K562 (cell line): ENCODE measurements around the gene UBA1. TPM values are rescaled to one million over a fixed set of nuclear protein-coding genes. Genes with fewer than 3 reads are reported as not detected.
A peak's percentile ranks its signal among the peaks of the same experiment; 100 is the strongest.

Experiments used
- CHAMP1 ChIP-seq: fragments of 450-650 bp; IDR thresholded peaks from 2 replicates; pipeline ENCODE4 v1.6.1; 2016; ENCODE audit warnings: mild to moderate bottlenecking
- DACH1 ChIP-seq: fragments of 450-650 bp; IDR thresholded peaks from 2 replicates; pipeline ENCODE4 v1.6.1; 2018; ENCODE audit not compliant: partially characterized antibody
- DIDO1 ChIP-seq: fragments of 450-650 bp; IDR thresholded peaks from 2 replicates; pipeline ENCODE4 v1.6.1; 2016; ENCODE audit warnings: low read depth, missing biosample characterization, missing genetic modification characterization
- EWSR1 ChIP-seq: fragments of 450-650 bp; IDR thresholded peaks from 2 replicates; pipeline ENCODE4 v1.6.1; 2018; ENCODE audit warnings: borderline replicate concordance, mild to moderate bottlenecking, low read depth, moderate library complexity; ENCODE audit not compliant: partially characterized antibody
- KDM2B ChIP-seq: fragments of 250-450 bp; sonication (Bioruptor Pico); IDR thresholded peaks from 2 replicates; pipeline ENCODE4 v1.8.0; 2021; ENCODE audit warnings: mild to moderate bottlenecking, moderate library complexity
- MTF1 ChIP-seq: fragments of 250-450 bp; sonication (Bioruptor Pico); IDR thresholded peaks from 2 replicates; pipeline ENCODE4 v1.9.0; 2021; ENCODE audit warnings: moderate library complexity, mild to moderate bottlenecking, inconsistent platforms, borderline replicate concordance
- MYBL2 ChIP-seq, 2 experiments: fragments of 450-650 bp in 1 of 2; sonication (generic) in 1 of 2; formaldehyde crosslinking in 1 of 2; IDR thresholded peaks; 2 replicates each; pipeline versions ENCODE4 v1.6.1 to v1.8.1; 2017 to 2022; ENCODE audit warnings: borderline replicate concordance in 1 of 2, inconsistent platforms in 1 of 2, low read depth in 1 of 2, mild to moderate bottlenecking in 1 of 2, missing genetic modification reagents in 1 of 2, moderate library complexity in 1 of 2
- NEUROD1 ChIP-seq: fragments of 150-350 bp; IDR thresholded peaks from 2 replicates; pipeline ENCODE4 v1.6.1; 2014; ENCODE audit warnings: borderline replicate concordance, low read length, low read depth; ENCODE audit not compliant: partially characterized antibody
- OTX1 ChIP-seq: fragments of 450-650 bp; formaldehyde crosslinking; IDR thresholded peaks from 2 replicates; pipeline ENCODE4 v1.4.0; 2022; ENCODE audit warnings: mild to moderate bottlenecking
- POLR2H ChIP-seq: IDR thresholded peaks from 2 replicates; pipeline ENCODE4 v1.6.1; 2016; ENCODE audit warnings: missing genetic modification characterization, low read depth, mild to moderate bottlenecking, control low read depth, missing compliant biosample characterization, moderate library complexity
- RBFOX2 ChIP-seq: fragments of 200-400 bp; formaldehyde crosslinking; IDR thresholded peaks from 2 replicates; pipeline ENCODE4 v1.6.1; 2017; ENCODE audit warnings: low read depth, mild to moderate bottlenecking, low read length, moderate library complexity
- XRCC4 ChIP-seq: IDR thresholded peaks from one replicate; pipeline ENCODE4 v1.6.1; 2011; ENCODE audit not compliant: insufficient read depth, insufficient read length; ENCODE audit errors: extremely low read depth
- ZBTB43 ChIP-seq: sonication (generic); formaldehyde crosslinking; IDR thresholded peaks from 2 replicates; pipeline ENCODE4 v1.8.0; 2023; ENCODE audit warnings: mild to moderate bottlenecking, missing genetic modification reagents
- ZNF75A ChIP-seq: fragments of 450-650 bp; formaldehyde crosslinking; IDR thresholded peaks from 2 replicates; pipeline ENCODE4 v1.4.0; 2020; ENCODE audit warnings: mild to moderate bottlenecking
- polyA plus RNA-seq, 8 experiments: library from polyadenylated mRNA; depleted of rRNA in 4 of 8; stranded (reverse) in 5 of 8; unstranded in 3 of 8; fragments of >200 nt; fragmentation: Nextera tagmentation in 2 of 8; fragmentation: Illumina TruSeq in 1 of 8; extraction: Ambion mirVana in 2 of 8; extraction: Trizol in 1 of 8; gene quantifications; 2 replicates each; pipeline versions ENCODE4 v1.2.1 to v1.2.3, GENCODE V29; 2011 to 2014; ENCODE audit warnings: inconsistent platforms in 1 of 8, missing spikeins in 1 of 8
- total RNA-seq, 7 experiments: library from RNA; depleted of rRNA in 6 of 7; stranded (reverse); fragments of >200 nt in 6 of 7; fragmentation: Illumina TruSeq in 2 of 7; extraction: Trizol in 2 of 7; gene quantifications; 2 replicates each; pipeline versions ENCODE4 v1.2.1 to v1.2.3, GENCODE V29; 2011 to 2021; ENCODE audit warnings: low replicate concordance in 1 of 7
- TF ChIP-seq, protein P1 (sequence below): IDR thresholded peaks from 2 replicates; pipeline ENCODE4 v1.6.1; 2011; ENCODE audit warnings: borderline replicate concordance, low read depth, mild to moderate bottlenecking, moderate library complexity, low read length; ENCODE audit not compliant: insufficient read depth, poor library complexity, severe bottlenecking
- TF ChIP-seq, protein P2 (sequence below), 3 experiments: fragments of 200-800 bp in 1 of 3; fragments of 250-450 bp in 1 of 3; fragments of 450-650 bp in 1 of 3; sonication (Bioruptor Pico) in 1 of 3; sonication (Bioruptor generic) in 1 of 3; formaldehyde crosslinking in 1 of 3; IDR thresholded peaks; 2 replicates each; pipeline versions ENCODE4 v1.6.1 to v1.8.0; 2016 to 2022; ENCODE audit warnings: mild to moderate bottlenecking in 2 of 3, missing genetic modification characterization in 2 of 3, missing compliant biosample characterization in 1 of 3, moderate library complexity in 1 of 3

The UBA1 gene
- total and polyA plus RNA-seq, 9 of the 15 experiments (the other 6 are each of a cell fraction or from before 2014, with no cell fraction given): 32.0 to 174 (median 93.6) TPM

GRCh38 chrX:47218920-47219815 lies 25.5 kb downstream of the UBA1 start (continued):
- TF ChIP-seq CHAMP1: no peak
- no peak for TF ChIP-seq DACH1
- TF ChIP-seq KDM2B (CRISPR knock-in tag): no peak
- TF ChIP-seq ZNF75A: no peak
- TF ChIP-seq, protein P1, sequence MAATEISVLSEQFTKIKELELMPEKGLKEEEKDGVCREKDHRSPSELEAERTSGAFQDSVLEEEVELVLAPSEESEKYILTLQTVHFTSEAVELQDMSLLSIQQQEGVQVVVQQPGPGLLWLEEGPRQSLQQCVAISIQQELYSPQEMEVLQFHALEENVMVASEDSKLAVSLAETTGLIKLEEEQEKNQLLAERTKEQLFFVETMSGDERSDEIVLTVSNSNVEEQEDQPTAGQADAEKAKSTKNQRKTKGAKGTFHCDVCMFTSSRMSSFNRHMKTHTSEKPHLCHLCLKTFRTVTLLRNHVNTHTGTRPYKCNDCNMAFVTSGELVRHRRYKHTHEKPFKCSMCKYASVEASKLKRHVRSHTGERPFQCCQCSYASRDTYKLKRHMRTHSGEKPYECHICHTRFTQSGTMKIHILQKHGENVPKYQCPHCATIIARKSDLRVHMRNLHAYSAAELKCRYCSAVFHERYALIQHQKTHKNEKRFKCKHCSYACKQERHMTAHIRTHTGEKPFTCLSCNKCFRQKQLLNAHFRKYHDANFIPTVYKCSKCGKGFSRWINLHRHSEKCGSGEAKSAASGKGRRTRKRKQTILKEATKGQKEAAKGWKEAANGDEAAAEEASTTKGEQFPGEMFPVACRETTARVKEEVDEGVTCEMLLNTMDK: no peak
- no peak for TF ChIP-seq NEUROD1
- no peak for TF ChIP-seq POLR2H (tag)
- TF ChIP-seq XRCC4: no peak
- TF ChIP-seq MYBL2 (IDR thresholded peaks at IDR 0.05; ENCODE audit: low read depth): no peak
- TF ChIP-seq MYBL2 (CRISPR knock-in tag; IDR thresholded peaks at IDR 0.05; ENCODE audit: borderline replicate concordance): no peak
- no peak for TF ChIP-seq EWSR1
- TF ChIP-seq ZBTB43: no peak
- TF ChIP-seq, protein P2, sequence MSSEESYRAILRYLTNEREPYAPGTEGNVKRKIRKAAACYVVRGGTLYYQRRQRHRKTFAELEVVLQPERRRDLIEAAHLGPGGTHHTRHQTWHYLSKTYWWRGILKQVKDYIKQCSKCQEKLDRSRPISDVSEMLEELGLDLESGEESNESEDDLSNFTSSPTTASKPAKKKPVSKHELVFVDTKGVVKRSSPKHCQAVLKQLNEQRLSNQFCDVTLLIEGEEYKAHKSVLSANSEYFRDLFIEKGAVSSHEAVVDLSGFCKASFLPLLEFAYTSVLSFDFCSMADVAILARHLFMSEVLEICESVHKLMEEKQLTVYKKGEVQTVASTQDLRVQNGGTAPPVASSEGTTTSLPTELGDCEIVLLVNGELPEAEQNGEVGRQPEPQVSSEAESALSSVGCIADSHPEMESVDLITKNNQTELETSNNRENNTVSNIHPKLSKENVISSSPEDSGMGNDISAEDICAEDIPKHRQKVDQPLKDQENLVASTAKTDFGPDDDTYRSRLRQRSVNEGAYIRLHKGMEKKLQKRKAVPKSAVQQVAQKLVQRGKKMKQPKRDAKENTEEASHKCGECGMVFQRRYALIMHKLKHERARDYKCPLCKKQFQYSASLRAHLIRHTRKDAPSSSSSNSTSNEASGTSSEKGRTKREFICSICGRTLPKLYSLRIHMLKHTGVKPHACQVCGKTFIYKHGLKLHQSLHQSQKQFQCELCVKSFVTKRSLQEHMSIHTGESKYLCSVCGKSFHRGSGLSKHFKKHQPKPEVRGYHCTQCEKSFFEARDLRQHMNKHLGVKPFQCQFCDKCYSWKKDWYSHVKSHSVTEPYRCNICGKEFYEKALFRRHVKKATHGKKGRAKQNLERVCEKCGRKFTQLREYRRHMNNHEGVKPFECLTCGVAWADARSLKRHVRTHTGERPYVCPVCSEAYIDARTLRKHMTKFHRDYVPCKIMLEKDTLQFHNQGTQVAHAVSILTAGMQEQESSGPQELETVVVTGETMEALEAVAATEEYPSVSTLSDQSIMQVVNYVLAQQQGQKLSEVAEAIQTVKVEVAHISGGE (CRISPR knock-in tag; IDR thresholded peaks at IDR 0.05): no peak
- no peak for TF ChIP-seq OTX1 (CRISPR knock-in tag)
- peak; percentile 72 for TF ChIP-seq RBFOX2
- TF ChIP-seq DIDO1: no peak
- no peak for TF ChIP-seq MTF1
